ENCODE data around the gene CEBPZ. TPM values are rescaled to one million over a fixed set of nuclear protein-coding genes. Genes with fewer than 3 reads are reported as not detected.

Gene CEBPZ
- total and polyA plus RNA-seq, 2 of the 13 experiments (the other 11 are each of a cell fraction or from before 2014, with no cell fraction given) = 14.4 to 117 TPM

GRCh38 chr2:37231241-37232130, at the start of gene CEBPZ, which contains the start of gene NDUFAF7 (continued):
- TF ChIP-seq MIER2 (CRISPR knock-in tag; IDR thresholded peaks at IDR 0.05) = peak; percentile 47; the same call in 1 of the 2 replicates
- no peak for TF ChIP-seq PLRG1 (conservative IDR thresholded peaks at IDR 0.05)
- TF ChIP-seq NCOA2 (CRISPR knock-in tag; IDR thresholded peaks at IDR 0.05) = peak; percentile 63
- peak; percentile 76; the same call in 1 of the 2 replicates for TF ChIP-seq ZBTB34 (CRISPR knock-in tag; IDR thresholded peaks at IDR 0.05)
- peak; percentile 98 for TF ChIP-seq DMAP1 (CRISPR knock-in tag; IDR thresholded peaks at IDR 0.05)
- peak; percentile 87 for TF ChIP-seq U2AF1 (optimal IDR thresholded peaks at IDR 0.05; ENCODE audit: low read depth, low read length)
- TF ChIP-seq PCBP2 (optimal IDR thresholded peaks at IDR 0.05; ENCODE audit: low read depth, low read length, poor library complexity, severe bottlenecking) = no peak
- no peak for TF ChIP-seq HOXA9 (CRISPR knock-in tag; IDR thresholded peaks at IDR 0.05; ENCODE audit: borderline replicate concordance)
- TF ChIP-seq ATF3 (CRISPR knock-in tag; IDR thresholded peaks at IDR 0.05) = peak; percentile 63; the same call in 1 of the 2 replicates
- TF ChIP-seq ZBTB39 (CRISPR knock-in tag; IDR thresholded peaks at IDR 0.05) = no peak
- no peak for TF ChIP-seq PRPF4 (IDR thresholded peaks at IDR 0.05; ENCODE audit: low read depth, low read length, poor library complexity, severe bottlenecking)
- TF ChIP-seq ZNF333 (CRISPR knock-in tag; IDR thresholded peaks at IDR 0.05; ENCODE audit: borderline replicate concordance) = peak; percentile 96
- TF ChIP-seq CSRNP2 (CRISPR knock-in tag; conservative IDR thresholded peaks at IDR 0.05; ENCODE audit: low read depth) = no peak
- TF ChIP-seq MZF1 (CRISPR knock-in tag; IDR thresholded peaks at IDR 0.05; ENCODE audit: borderline replicate concordance) = peak; percentile 29; the same call in 1 of the 2 replicates
- no peak for TF ChIP-seq TCF12 (IDR thresholded peaks at IDR 0.05)
- TF ChIP-seq TCF12 (CRISPR knock-in tag; IDR thresholded peaks at IDR 0.05) = 0 out of 2 replicates have a peak, but pooled peaks have one; percentile 14
- TF ChIP-seq ZFP1 (CRISPR knock-in tag; IDR thresholded peaks at IDR 0.05) = no peak
- TF ChIP-seq SNRNP70 (IDR thresholded peaks at IDR 0.05; ENCODE audit: low read depth, low read length) = no peak
- TF ChIP-seq SNAI1 (CRISPR knock-in tag; IDR thresholded peaks at IDR 0.05; ENCODE audit: borderline replicate concordance) = peak; percentile 95
- TF ChIP-seq EED (CRISPR knock-in tag; IDR thresholded peaks at IDR 0.05) = 0 out of 2 replicates have a peak, but pooled peaks have one; percentile 71
- 0 out of 2 replicates have a peak, but pooled peaks have one; percentile 48 for TF ChIP-seq ZNF577 (CRISPR knock-in tag; IDR thresholded peaks at IDR 0.05; ENCODE audit: borderline replicate concordance, low read depth)
